GM12878 (cell line): ENCODE measurements around the gene ABHD15. TPM values are rescaled to one million over a fixed set of nuclear protein-coding genes. Genes with fewer than 3 reads are reported as not detected.

Experiments
- ATAC-seq: fragments of 200-7000 bp; cut with Tn5 transposase; 3 replicates; pipeline ENCODE4 v1.9.1; 2020; ENCODE audit warnings: mild to moderate bottlenecking, moderate library complexity
- BruUV-seq: library from RNA; stranded (reverse); fragments of 400-500 nt; replicated peaks from 2 replicates; lab custom pipeline; 2021; lab: Mats Ljungman, UMichigan
- CTCF ChIA-PET: fragments of 300-600 bp; sonication (Branson Sonifier 250); formaldehyde crosslinking; extraction: SDS; loops from one replicate; lab custom pipeline; 2021; ENCODE audit warnings: inconsistent platforms; lab: Yijun Ruan, JAX
- POLR2A ChIA-PET: fragments of 350-600 bp; formaldehyde crosslinking; extraction: SDS; loops from one replicate; lab custom pipeline; 2021; ENCODE audit warnings: inconsistent platforms; lab: Charles Lee
- RAD21 ChIA-PET: fragments of 300-600 bp; sonication (Branson Sonifier 250); formaldehyde crosslinking; loops from one replicate; lab custom pipeline; 2023; ENCODE audit warnings: antibody characterized with exemption; ENCODE audit not compliant: unreplicated experiment; lab: Charles Lee
- SMC1A ChIA-PET: fragments of 300-600 bp; sonication (Branson Sonifier 250); formaldehyde crosslinking; loops from one replicate; lab custom pipeline; 2023; ENCODE audit not compliant: unreplicated experiment, uncharacterized antibody; lab: Charles Lee
- DNase-seq: peaks from one replicate; pipeline ENCODE4 v3.0.0-alpha.2; 2011; ENCODE audit warnings: low read depth, low spot score
- FAIRE-seq: peaks from 3 replicates; lab custom pipeline; 2011; peaks lifted over from hg19 to GRCh38; lab: Jason Lieb, UNC
- H2AFZ ChIP-seq: 2 replicates; pipeline ENCODE4 v1.6.0; 2011; ENCODE audit warnings: low read depth, low read length, control low read depth; ENCODE audit not compliant: control insufficient read depth
- H3K27ac ChIP-seq: 2 replicates; pipeline ENCODE4 v1.5.1; 2011; ENCODE audit warnings: control low read depth; ENCODE audit not compliant: control insufficient read depth, insufficient read depth
- H3K27me3 ChIP-seq, 2 experiments: replicated peaks in 1 of 2; 2 replicates each; pipeline versions ENCODE4 v1.6.0 to v1.6.1; 2011; ENCODE audit warnings: low read length in 1 of 2; ENCODE audit not compliant: control insufficient read depth in 2 of 2, insufficient read depth in 2 of 2
- H3K36me3 ChIP-seq, 2 experiments: 2 replicates each; pipeline ENCODE4 v1.5.1; 2011; ENCODE audit warnings: low read length in 1 of 2; ENCODE audit not compliant: control insufficient read depth in 2 of 2, insufficient read depth in 2 of 2
- H3K4me1 ChIP-seq: 2 replicates; pipeline ENCODE4 v1.6.1; 2011; ENCODE audit warnings: mild to moderate bottlenecking, low read length, moderate library complexity, mixed read lengths; ENCODE audit not compliant: control insufficient read depth, insufficient read depth
- H3K4me2 ChIP-seq: 2 replicates; pipeline ENCODE4 v1.6.0; 2011; ENCODE audit warnings: control low read depth; ENCODE audit not compliant: control insufficient read depth, insufficient read depth
- H3K4me3 ChIP-seq: fragments of 200-600 bp; sonication (generic); 2 replicates; pipeline ENCODE4 v1.5.1; 2016
- H3K79me2 ChIP-seq: 2 replicates; pipeline ENCODE4 v1.6.0; 2011; ENCODE audit warnings: low read length; ENCODE audit not compliant: control insufficient read depth, insufficient read depth
- H3K9ac ChIP-seq: 2 replicates; pipeline ENCODE4 v1.8.0; 2011; ENCODE audit warnings: low read length, control low read depth, mixed read lengths; ENCODE audit not compliant: control insufficient read depth, insufficient read depth
- H3K9me3 ChIP-seq: replicated peaks from 3 replicates; pipeline ENCODE4 v1.5.1; 2011; ENCODE audit warnings: mild to moderate bottlenecking, low read length; ENCODE audit not compliant: control insufficient read depth, insufficient read depth
- H4K20me1 ChIP-seq: 2 replicates; pipeline ENCODE4 v1.6.0; 2011; ENCODE audit not compliant: control insufficient read depth, insufficient read depth
- E2F4 ChIP-seq: IDR thresholded peaks from 2 replicates; pipeline ENCODE4 v1.6.1; 2012; ENCODE audit warnings: low read depth, low read length, improper control_type of control experiment
- RELB ChIP-seq: fragments of 450-650 bp; IDR thresholded peaks from 2 replicates; pipeline ENCODE4 v1.6.1; 2017; ENCODE audit warnings: low read depth, mild to moderate bottlenecking, moderate library complexity
- RUNX3 ChIP-seq: IDR thresholded peaks from 2 replicates; pipeline ENCODE4 v1.6.1; 2012; ENCODE audit warnings: low read length, inconsistent platforms
- SREBF1 ChIP-seq: IDR thresholded peaks from 2 replicates; pipeline ENCODE4 v1.6.1; 2012; ENCODE audit warnings: mild to moderate bottlenecking, low read length
- WGBS: methylation state at CpG from one replicate; pipeline ENCODE4 v1.1.6; 2016; ENCODE audit warnings: low lambda C conversion rate; ENCODE audit not compliant: insufficient replicate concordance, insufficient coverage; ENCODE audit errors: missing lambda C conversion rate; 5-methylcytosine and 5-hydroxymethylcytosine counted together
- in situ Hi-C: fragments of 300-500 bp; cut with MboI; formaldehyde crosslinking; loops from 9 replicates; pipeline ENCODE4 v1.14.3; 2018; ENCODE audit warnings: mixed read lengths
- intact Hi-C: fragments of 100-400 bp; cut with micrococcal nuclease; formaldehyde crosslinking; loops from one replicate; pipeline ENCODE4 v1.14.2; 2022; ENCODE audit not compliant: unreplicated experiment
- polyA plus RNA-seq, 11 experiments: library from polyadenylated mRNA; depleted of rRNA in 4 of 11; unstranded in 6 of 11; stranded (reverse) in 5 of 11; fragments of >200 nt; fragmentation: Nextera tagmentation in 4 of 11; fragmentation: Illumina TruSeq in 1 of 11; extraction: Ambion mirVana in 4 of 11; extraction: Trizol in 1 of 11; gene quantifications; 1 replicate in 1 of 11; 2 replicates in 10 of 11; pipeline versions ENCODE4 v1.2.1 to v1.2.3, GENCODE V29; 2011 to 2016; ENCODE audit warnings: inconsistent platforms in 2 of 11, missing spikeins in 2 of 11, low read depth in 1 of 11
- total RNA-seq, 4 experiments: library from RNA; depleted of rRNA in 3 of 4; stranded (reverse); fragments of >200 nt in 3 of 4; fragmentation: Illumina TruSeq in 1 of 4; extraction: Trizol in 1 of 4; gene quantifications; 2 replicates each; pipeline versions ENCODE4 v1.2.1 to v1.2.3, GENCODE V29; 2013 to 2021

The ABHD15 gene
- total and polyA plus RNA-seq, 10 of the 15 experiments (the other 5 are each of a cell fraction or from before 2014, with no cell fraction given), result 2.1 to 9.2 (median 4.9) TPM

- Histone ChIP-seq H3K36me3 (peaks cover 4 to 16% of the 10 kb centered on the region in 2 experiments), H3K9ac (no peak overlapping the region), H3K27ac (no peak overlapping the region), H3K4me2 (no peak overlapping the region), H3K27me3 (no peaks in the 10 kb centered on the region), H3K4me1 (no peaks in the 10 kb centered on the region), H3K4me3 (no peak overlapping the region), H4K20me1 (no peaks in the 10 kb centered on the region), H3K79me2 (no peaks in the 10 kb centered on the region), H2AFZ (no peak overlapping the region), H3K9me3 (no peaks in the 10 kb centered on the region)
- TF ChIP-seq RUNX3, result no peak
- no peak for TF ChIP-seq E2F4
- TF ChIP-seq RELB, result no peak
- no peak for TF ChIP-seq SREBF1
- POLR2A ChIA-PET, result no interaction called here
- no peak for ATAC-seq
- DNase-seq, result no peak
- no TSS peak for BruUV-seq
- intact Hi-C loops (loop anchor here (10.0 kb wide), 1 partner anchor 124 kb away; the partner anchor contains the start of gene TAOK1), in situ Hi-C loops (no loop called here)
- FAIRE-seq, result no peak
- SMC1A ChIA-PET, result no interaction called here
- 100% methylated on average over 1 of the region's 1 CpG for WGBS
- RAD21 ChIA-PET, result no interaction called here
- CTCF ChIA-PET, result interaction anchor here (0.9 to 1.4 kb wide), 2 partner anchors 14 to 149 kb away, joined by 3 read pairs; no protein-coding TSS in a partner anchor
These were observed 48.5 kb downstream of the ABHD15 start for GRCh38 chr17:29518359-29518758.
